ENCODE measurements around the gene DACH2. TPM values are rescaled to one million over a fixed set of nuclear protein-coding genes. Genes with fewer than 3 reads are reported as not detected.

The DACH2 gene
- total and polyA plus RNA-seq, 4 donors, result 0.23 TPM; not detected in 3

DNA sequence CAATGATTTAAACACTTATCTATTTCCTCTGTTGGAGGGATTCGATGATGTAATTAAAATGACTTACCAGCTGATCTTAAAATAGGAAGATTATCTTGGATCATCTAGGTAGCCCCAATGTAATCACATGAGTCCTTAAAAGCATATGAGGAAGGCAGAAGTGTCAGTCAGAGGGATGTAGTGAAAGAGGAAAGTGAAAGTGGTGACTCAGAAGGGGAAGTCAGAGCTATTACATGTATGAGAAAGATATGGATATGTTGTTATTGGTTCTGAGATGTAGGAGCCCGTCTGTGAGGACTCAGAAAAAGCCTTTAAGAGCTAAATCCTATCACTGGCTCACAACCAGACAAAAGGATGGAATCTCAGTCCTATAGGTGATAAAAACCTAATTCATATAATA lies 456.4 kb downstream of the DACH2 start (continued):
- TF ChIP-seq YY1 (IDR thresholded peaks at IDR 0.05) (no peak), HNF4A (conservative IDR thresholded peaks at IDR 0.05) (no peak), FOXA1 (IDR thresholded peaks at IDR 0.05) (no peak), JUND (IDR thresholded peaks at IDR 0.05) (no peak), SP1 (IDR thresholded peaks at IDR 0.05) (no peak), RAD21 (IDR thresholded peaks at IDR 0.05) (no peak), NR2F2 (IDR thresholded peaks at IDR 0.05) (no peak)
- TF ChIP-seq, protein P1, sequence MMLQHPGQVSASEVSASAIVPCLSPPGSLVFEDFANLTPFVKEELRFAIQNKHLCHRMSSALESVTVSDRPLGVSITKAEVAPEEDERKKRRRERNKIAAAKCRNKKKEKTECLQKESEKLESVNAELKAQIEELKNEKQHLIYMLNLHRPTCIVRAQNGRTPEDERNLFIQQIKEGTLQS (IDR thresholded peaks at IDR 0.05), result no peak
- TF ChIP-seq, protein P2, sequence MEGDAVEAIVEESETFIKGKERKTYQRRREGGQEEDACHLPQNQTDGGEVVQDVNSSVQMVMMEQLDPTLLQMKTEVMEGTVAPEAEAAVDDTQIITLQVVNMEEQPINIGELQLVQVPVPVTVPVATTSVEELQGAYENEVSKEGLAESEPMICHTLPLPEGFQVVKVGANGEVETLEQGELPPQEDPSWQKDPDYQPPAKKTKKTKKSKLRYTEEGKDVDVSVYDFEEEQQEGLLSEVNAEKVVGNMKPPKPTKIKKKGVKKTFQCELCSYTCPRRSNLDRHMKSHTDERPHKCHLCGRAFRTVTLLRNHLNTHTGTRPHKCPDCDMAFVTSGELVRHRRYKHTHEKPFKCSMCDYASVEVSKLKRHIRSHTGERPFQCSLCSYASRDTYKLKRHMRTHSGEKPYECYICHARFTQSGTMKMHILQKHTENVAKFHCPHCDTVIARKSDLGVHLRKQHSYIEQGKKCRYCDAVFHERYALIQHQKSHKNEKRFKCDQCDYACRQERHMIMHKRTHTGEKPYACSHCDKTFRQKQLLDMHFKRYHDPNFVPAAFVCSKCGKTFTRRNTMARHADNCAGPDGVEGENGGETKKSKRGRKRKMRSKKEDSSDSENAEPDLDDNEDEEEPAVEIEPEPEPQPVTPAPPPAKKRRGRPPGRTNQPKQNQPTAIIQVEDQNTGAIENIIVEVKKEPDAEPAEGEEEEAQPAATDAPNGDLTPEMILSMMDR (IDR thresholded peaks at IDR 0.05; ENCODE audit: low read depth, low read length, missing input control), result no peak

DNA sequence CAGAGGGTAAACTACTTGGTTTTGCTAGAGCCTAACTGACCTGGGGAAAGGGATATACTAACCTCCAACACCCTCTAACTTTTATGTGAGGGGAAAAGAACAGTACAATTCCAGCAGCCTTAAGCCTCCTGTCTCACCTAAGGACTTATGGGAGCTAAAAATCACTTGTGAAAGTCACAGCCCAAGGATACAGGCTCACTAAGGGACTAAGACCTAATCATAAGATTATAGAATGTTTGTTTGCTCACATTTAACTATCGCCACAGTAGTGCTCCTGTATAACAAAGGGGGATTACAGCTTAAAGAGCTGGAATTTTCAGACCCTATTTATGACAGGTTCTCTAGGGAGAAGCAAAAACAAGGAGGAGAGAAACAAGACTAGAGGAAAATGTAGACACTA lies 548.7 kb downstream of the DACH2 start:
- H3K27me3 ChIP-seq (ENCODE audit: control insufficient read depth in 4 of 4, insufficient read depth in 4 of 4, low read length in 3 of 4), result peaks cover 0 to 2% (median 0%) of the 10 kb centered on the region in 4 donors
- no peaks in the 10 kb centered on the region for H3K9me3 ChIP-seq (ENCODE audit: control insufficient read depth in 4 of 4, low read length in 3 of 4)
- no peaks in the 10 kb centered on the region for H3K36me3 ChIP-seq (ENCODE audit: control insufficient read depth in 4 of 4, insufficient read depth in 3 of 4, low read depth in 1 of 4, low read length in 3 of 4)
- WGBS, result 85% methylated on average over 1 of the region's 1 CpG
- no peak overlapping the region for H3K9ac ChIP-seq (ENCODE audit: low read depth in 1 of 2, low read length in 2 of 2)
- no peak overlapping the region for H3K4me3 ChIP-seq (ENCODE audit: low read depth in 1 of 3, low read length in 3 of 3)
- no peaks in the 10 kb centered on the region for H3K4me1 ChIP-seq (ENCODE audit: control insufficient read depth in 4 of 4, insufficient read depth in 4 of 4, low read length in 3 of 4)
- TF ChIP-seq GABPA (IDR thresholded peaks at IDR 0.05 in 1 of 2, conservative IDR thresholded peaks at IDR 0.05 in 1 of 2), result no peak
- TF ChIP-seq NR2F2 (IDR thresholded peaks at IDR 0.05), result no peak
- TF ChIP-seq, protein P1 (IDR thresholded peaks at IDR 0.05), result no peak
- TF ChIP-seq, protein P2 (IDR thresholded peaks at IDR 0.05; ENCODE audit: low read depth, low read length, missing input control), result no peak
- no peak for TF ChIP-seq RAD21 (IDR thresholded peaks at IDR 0.05)
- TF ChIP-seq, protein P3, sequence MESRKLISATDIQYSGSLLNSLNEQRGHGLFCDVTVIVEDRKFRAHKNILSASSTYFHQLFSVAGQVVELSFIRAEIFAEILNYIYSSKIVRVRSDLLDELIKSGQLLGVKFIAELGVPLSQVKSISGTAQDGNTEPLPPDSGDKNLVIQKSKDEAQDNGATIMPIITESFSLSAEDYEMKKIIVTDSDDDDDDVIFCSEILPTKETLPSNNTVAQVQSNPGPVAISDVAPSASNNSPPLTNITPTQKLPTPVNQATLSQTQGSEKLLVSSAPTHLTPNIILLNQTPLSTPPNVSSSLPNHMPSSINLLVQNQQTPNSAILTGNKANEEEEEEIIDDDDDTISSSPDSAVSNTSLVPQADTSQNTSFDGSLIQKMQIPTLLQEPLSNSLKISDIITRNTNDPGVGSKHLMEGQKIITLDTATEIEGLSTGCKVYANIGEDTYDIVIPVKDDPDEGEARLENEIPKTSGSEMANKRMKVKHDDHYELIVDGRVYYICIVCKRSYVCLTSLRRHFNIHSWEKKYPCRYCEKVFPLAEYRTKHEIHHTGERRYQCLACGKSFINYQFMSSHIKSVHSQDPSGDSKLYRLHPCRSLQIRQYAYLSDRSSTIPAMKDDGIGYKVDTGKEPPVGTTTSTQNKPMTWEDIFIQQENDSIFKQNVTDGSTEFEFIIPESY (IDR thresholded peaks at IDR 0.05), result no peak
- TF ChIP-seq, protein P4, sequence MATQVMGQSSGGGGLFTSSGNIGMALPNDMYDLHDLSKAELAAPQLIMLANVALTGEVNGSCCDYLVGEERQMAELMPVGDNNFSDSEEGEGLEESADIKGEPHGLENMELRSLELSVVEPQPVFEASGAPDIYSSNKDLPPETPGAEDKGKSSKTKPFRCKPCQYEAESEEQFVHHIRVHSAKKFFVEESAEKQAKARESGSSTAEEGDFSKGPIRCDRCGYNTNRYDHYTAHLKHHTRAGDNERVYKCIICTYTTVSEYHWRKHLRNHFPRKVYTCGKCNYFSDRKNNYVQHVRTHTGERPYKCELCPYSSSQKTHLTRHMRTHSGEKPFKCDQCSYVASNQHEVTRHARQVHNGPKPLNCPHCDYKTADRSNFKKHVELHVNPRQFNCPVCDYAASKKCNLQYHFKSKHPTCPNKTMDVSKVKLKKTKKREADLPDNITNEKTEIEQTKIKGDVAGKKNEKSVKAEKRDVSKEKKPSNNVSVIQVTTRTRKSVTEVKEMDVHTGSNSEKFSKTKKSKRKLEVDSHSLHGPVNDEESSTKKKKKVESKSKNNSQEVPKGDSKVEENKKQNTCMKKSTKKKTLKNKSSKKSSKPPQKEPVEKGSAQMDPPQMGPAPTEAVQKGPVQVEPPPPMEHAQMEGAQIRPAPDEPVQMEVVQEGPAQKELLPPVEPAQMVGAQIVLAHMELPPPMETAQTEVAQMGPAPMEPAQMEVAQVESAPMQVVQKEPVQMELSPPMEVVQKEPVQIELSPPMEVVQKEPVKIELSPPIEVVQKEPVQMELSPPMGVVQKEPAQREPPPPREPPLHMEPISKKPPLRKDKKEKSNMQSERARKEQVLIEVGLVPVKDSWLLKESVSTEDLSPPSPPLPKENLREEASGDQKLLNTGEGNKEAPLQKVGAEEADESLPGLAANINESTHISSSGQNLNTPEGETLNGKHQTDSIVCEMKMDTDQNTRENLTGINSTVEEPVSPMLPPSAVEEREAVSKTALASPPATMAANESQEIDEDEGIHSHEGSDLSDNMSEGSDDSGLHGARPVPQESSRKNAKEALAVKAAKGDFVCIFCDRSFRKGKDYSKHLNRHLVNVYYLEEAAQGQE (IDR thresholded peaks at IDR 0.05), result no peak
- TF ChIP-seq FOXA1 (IDR thresholded peaks at IDR 0.05), result no peak
- TF ChIP-seq, protein P5, sequence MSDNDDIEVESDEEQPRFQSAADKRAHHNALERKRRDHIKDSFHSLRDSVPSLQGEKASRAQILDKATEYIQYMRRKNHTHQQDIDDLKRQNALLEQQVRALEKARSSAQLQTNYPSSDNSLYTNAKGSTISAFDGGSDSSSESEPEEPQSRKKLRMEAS (IDR thresholded peaks at IDR 0.05), result no peak
- TF ChIP-seq RXRA (IDR thresholded peaks at IDR 0.05), result no peak
- no peak for TF ChIP-seq JUND (IDR thresholded peaks at IDR 0.05)
- TF ChIP-seq YY1 (IDR thresholded peaks at IDR 0.05), result no peak
- no peak for TF ChIP-seq HNF4A (conservative IDR thresholded peaks at IDR 0.05)
- TF ChIP-seq EGR1 (IDR thresholded peaks at IDR 0.05; ENCODE audit: low read depth in 2 of 2), result no peak
- TF ChIP-seq SP1 (IDR thresholded peaks at IDR 0.05), result no peak
- TF ChIP-seq TAF1 (conservative IDR thresholded peaks at IDR 0.05), result no peak
- no peak for DNase-seq (ENCODE audit: low spot score)
- no peak overlapping the region for H3K27ac ChIP-seq (ENCODE audit: low read depth in 1 of 2, low read length in 2 of 2)
